Stimulated activated CD4-positive, alpha-beta T cell treated with anti-CD3 and anti-CD28 coated beads, Interleukin-12 subunit alpha, Interleukin-12 subunit beta, amount 100 ng/mL, for 48 hours (primary cell): ENCODE measurements around the gene ITPRIP.
A peak's percentile ranks its signal among the peaks of the same experiment; 100 is the strongest.

Experiments
- DNase-seq, 3 donors: peaks; one replicate each; pipeline ENCODE4 v3.0.0-alpha.2; 2020; ENCODE audit warnings: low read depth in 2 of 3, low spot score in 1 of 3

Gene ITPRIP, protein sequence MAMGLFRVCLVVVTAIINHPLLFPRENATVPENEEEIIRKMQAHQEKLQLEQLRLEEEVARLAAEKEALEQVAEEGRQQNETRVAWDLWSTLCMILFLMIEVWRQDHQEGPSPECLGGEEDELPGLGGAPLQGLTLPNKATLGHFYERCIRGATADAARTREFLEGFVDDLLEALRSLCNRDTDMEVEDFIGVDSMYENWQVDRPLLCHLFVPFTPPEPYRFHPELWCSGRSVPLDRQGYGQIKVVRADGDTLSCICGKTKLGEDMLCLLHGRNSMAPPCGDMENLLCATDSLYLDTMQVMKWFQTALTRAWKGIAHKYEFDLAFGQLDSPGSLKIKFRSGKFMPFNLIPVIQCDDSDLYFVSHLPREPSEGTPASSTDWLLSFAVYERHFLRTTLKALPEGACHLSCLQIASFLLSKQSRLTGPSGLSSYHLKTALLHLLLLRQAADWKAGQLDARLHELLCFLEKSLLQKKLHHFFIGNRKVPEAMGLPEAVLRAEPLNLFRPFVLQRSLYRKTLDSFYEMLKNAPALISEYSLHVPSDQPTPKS

DNA sequence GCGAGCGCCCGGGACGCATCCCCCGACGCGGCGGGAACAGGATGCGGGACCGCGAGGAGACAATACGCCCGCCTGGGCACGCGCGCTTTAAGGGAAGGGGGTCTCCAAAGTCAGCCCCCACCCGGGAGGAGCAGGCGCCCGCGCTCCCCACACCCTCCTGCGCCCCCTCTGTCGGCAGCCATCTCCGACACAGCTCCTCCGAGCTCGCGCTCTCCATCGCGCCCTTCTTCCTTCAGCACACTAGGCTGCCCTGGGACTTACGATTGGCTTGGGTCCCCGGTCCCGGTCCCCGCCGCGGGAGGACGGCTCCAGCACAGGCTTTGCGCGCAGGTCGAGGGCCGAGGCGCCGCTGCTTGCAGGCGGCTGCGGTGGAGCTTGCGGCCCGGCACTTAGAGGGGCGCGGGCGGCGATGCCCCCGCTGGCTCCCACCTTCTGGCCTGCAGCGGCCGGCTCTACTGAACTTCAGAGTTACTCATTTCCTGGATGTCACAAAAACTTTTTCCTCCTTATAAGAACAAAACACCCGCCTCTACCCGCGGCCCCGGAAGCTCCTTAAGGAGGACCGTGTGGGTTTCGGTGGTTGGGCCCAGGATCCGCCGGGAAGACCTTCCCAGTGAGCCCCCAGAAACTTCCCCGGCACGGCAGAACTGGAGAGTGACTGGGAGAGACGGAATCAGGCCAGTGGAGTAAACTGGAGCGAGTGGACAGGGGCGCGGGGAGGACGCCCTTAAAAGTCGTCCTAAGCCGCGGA, at the start of gene ITPRIP:
ITPRIP (minus strand) TSS at position 481 of the 751 bp plus-strand sequence. CDS start 22,414 bp downstream, outside the sequence.
- DNase-seq = peak; percentile 48 to 62 (median 61)

DNA sequence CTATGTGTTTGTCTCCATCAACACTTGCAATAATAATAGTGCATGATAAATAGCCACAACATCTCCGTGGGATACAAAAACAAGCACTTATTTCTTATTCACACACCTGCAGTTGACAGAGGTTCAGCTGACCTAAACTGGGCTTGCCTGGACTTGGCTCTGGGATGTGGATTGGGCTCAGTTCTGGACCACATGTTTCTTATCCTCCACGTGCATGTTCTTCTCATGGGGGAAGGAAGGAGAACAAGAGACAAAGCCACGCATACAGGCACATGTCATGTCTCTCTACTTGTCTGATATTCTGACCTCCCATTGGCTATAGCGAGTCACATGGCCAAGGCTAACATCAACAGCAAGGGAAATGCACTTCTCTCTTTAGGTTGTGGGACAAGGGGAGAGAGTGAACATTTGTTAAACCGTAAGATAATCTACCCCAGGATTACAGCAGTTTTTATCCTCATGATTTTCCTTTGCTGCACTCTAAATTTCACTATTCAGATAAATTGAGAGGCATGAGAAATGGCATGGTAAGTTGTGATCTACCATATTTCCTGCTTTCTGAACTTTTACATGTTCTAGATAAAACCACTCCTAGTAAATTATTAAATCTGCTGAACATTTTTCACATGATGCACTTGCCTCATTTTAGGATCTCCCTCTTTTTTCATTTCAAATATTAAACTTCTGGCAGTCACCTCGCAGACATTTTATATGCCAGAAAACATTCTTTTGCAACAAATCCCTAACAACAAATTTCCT, 49.0 kb upstream of the ITPRIP start:
- DNase-seq = peak in 1 of 3 donors; percentile 11

DNA sequence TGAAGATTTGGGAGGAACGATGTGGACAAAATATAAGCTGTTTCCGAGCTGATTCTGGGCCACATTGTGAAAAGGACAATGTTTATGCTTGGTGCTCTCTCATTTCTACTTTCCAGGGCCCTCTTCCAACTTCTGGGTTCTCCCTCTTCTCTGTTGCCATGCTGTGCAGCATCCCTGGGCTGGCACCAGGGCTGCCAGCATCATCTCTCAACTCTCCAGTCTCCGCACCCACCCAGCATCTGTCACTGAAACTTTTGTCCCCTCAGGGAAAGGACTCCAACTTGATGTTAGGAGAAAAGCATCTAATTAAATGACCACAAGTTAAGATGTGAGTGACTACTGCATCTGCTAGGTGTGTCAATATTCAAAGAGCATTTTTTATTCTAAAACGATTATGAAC, 42.1 kb upstream of the ITPRIP start:
- no peak for DNase-seq

DNA sequence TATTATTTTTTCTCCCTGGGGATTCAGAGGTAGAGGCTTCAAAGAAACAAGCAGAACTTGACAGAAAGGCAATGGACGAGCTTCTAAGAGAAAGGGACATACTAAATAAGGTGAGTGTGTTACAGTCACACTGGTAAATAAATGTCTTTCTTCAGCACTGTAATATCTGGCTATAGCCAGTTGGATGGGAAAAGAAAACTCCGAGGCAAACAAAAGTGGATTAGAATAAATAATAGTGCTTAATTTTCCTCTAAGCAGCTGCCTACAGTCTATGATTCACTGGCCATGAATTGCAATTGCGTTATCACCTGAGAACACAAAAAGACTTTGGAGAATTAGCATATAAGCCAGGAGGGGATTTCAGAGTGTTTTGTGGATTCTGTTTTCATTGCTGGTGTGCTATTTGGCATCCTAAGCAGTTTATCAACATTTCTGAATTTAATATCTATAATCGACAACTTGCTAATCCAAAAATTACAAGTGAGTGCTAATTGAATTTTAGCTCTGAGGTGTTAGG, 38.6 kb upstream of the ITPRIP start:
- no peak for DNase-seq

DNA sequence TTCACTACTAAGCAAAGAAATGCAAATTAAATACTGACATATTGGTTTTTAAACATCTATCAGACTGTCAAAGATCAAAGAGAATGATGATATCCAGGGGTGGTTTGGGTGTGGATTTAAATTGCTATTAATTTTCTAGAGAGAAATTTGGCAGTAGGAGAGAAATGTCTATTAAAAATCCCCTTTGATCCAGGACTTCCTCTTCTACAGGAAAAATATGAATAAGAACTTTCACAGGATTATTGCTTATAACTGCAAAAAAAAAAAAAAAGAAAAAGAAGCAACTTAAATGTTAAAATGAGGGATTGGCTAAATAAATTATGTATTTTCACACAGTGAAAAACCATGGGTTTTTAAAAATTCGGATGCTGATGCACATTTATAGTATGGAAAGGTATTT, 36.3 kb upstream of the ITPRIP start:
- no peak for DNase-seq

DNA sequence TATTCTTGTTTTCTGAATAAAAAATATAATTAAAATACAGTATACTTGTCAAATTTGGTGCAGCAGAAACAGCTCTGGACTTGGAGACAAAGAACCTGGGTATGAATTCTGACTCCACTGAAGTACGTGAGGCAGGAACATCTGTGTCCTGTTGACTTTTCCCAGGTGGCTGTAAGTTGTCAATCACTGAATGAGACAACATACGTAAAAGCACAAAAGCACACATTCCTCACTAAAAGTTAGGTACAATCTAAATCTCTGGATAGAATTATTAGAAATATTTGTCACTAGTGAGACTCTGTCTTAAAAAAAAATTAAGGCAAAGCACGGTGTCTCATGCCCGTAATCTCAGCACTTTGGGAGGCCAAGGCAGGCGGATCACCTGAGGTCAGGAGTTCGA, 33.5 kb upstream of the ITPRIP start:
- DNase-seq = no peak

DNA sequence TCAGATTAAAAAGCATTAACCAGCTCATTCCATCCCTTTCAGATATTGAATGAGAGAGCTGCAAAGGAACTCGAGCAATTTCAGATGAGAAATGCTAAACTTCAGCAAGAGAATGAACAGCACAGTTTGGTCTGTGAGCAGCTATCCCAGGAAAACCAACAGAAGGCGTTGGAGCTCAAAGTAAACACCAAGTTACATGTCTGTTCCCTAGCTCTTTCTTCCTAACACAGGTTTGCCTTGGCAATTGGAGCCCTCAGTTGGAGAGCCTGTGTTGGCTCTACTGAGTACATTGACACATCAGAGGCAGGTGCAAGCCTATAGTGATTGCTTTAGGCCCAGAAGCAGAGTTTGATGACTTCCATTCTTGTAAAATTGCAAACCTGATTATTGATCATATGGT, 30.1 kb upstream of the ITPRIP start:
- DNase-seq = no peak

DNA sequence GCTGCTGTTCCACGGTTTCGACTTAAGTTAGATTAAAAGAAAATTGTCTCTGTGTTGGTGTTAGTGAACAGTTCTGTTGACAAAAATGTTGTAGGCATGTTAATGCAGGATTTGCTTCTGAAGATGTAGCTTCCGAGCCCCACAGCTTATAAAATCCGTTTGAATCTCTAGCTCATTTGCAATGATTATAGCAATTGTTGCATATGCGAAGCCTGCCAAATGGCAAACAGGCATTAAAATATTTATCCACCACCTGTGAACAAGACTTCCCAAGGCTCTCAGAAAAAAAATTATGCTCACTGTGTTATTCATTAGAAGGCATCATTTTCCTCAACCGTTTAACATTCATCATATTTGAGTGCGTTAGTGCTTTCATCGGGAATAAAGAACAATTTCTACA, 29.6 kb upstream of the ITPRIP start:
- no peak for DNase-seq

DNA sequence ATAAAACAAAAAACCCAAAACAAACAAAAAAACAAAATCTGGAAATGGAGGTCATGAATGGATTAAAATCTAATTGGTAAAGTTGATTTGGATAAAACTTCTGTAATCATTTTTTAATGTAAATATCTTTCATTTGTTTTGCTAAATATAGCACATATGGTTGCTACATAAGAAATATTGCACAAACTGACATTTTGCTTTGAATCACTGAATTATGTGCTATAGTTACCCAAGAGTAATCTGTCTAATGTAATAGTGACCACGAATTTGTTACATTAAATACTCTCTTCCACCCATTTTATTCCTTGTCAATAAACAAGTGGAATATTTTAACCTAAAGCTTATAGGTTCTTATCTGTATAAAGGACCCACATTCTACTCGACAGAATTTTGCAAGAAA, 21.5 kb upstream of the ITPRIP start:
- no peak for DNase-seq

DNA sequence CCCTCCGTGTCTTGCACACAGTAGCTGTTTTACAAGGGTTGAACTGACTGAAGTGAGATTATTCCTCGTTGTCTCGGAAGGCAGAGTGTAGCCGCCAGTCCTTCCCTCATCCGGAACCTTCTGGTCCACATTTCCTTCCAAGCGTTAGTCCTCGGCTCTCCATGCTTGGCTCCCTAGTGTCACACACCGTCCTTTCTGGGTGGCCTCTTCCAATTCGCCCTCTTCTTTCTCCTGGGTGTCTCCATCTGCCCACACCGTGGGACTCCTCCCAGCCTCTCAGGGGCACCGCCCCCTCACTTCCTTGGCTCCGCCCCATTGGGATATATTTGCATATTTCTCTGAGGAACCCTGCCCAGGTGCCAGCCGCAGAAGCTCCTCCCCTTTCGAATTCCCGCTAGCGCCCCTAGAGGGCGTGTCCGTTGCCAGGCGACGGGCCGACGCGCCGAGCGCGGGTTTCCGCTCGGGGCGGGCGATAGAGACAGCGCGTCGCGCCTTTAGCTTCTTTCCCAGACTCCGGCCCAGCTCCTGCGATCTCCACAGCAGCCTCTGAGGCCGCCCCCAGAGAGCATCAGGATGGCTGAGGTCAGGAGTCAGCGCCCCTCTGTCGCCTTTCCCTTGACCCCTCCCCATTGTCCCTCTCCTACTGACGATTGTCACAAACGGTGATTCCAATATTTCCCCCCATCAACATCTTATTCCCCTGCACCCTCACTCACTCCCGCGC, 15.2 kb upstream of the ITPRIP start, which contains the start of gene CFAP58:
CFAP58 (plus strand) TSS at position 509 of the 724 bp plus-strand sequence; CDS start at position 574, 65 bp downstream.
- DNase-seq = peak; percentile 83 to 91 (median 84)

DNA sequence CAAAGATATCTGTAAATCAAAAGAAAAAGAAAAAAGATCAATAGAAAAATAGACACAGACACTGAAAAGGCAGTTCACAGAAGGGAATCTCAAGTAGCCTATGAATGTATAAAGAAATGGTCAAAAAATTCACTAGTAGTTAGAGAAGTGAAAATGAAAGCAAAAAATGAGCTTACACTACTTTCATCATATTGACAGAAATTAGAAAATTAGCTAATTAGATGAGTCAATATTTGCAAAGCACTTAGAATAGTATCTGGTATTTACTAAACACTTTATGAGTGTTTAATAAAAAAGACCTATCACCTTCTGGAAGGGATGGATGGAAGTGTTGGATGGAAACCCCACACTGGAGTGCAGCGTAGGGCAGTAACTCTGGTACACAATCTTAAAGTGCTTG, 13.7 kb upstream of the ITPRIP start:
- no peak for DNase-seq

DNA sequence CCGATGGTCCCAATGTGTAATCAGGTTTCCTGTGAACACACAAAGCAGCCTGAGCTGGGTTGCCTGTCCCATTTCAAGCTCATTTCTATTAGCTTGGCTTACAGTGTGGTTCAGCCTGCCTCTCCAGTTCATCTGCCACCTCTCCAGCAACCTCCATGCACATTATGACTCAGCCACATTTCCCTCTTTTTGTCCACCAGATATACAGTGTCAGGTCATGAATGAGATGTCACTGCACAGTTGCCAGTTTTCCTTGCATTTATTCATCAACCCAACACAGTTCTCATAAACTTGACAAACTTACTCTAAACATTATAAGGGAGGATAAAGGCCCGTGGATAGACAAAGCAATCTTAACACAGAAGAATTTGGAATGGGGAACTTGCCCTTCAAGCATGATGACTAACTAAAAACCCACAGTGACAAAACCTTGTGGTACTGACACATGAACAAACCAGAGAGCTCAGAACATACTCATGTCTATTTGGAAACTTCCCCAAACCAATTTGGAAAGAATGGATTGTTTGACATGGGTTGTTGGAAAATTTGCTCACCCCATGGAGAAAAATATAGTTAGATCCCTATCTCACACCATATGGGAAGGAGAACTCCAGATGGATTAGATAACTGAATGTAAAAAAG, 12.9 kb upstream of the ITPRIP start:
- DNase-seq = no peak

DNA sequence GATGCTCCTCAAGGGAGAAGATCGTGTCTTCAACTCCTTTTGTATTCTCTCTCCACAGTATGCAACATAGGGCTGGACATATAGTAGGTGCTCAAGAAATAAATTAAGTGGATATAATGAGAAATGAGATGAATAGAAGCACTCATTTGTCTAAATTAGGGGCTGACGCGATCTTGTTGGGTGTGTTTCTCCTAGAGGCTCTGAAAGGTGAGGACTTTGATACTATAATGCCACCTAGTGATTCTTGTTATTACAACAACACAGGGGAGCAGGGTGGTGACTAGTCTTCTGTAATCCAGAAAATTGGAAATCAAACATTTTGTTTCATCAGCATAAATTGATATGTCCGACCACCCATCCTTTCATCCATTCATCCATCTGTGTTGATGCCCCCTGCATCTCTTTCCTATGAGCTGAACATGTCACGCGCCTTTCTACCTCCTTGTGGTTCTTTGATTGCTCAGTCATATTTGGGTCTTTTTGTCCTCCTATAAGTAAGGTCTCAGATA, 11.9 kb upstream of the ITPRIP start:
- no peak for DNase-seq

DNA sequence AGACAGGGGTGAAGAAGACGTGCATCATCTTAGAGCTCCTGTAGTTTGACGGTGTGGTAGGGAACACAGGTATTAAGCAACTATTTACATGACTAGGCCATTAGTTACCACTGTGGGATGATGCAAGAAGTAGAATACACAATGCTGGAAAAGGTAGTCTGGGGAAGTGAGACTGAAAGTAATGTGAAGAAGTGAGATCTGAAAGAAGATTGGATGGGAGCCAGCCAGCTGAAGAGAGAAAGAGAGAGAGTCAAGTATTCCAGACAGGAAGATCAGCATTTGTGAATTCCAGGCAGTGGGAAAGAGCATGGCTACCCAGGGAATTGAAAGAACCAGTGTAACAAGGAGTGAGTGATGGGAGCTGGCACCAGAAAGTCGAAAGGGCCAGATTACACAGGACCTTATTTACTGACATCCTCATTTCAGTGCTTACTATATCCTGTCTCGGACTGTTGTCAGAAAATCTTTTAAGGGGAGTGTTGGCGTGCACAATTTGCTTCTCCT, 11.4 kb upstream of the ITPRIP start:
- no peak for DNase-seq

DNA sequence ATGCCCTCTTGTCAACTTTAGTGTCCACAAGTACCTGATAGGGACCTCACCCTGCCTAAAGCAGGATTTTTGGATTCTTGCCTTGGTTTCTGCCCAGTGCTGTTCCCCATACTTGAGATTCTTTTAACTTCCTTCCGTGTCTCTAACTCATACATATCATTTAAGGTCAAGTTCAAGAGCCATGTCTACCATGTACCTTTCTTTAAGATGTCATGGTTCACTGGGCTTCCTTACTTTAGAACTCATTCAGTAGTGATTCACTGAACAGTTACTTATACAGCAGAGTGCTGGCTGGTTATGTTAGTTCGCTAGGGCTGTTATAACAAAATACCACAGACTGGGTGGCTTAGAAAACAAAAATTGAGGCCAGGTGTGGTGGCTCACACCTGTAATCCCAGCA, 10.3 kb upstream of the ITPRIP start:
- DNase-seq = no peak

DNA sequence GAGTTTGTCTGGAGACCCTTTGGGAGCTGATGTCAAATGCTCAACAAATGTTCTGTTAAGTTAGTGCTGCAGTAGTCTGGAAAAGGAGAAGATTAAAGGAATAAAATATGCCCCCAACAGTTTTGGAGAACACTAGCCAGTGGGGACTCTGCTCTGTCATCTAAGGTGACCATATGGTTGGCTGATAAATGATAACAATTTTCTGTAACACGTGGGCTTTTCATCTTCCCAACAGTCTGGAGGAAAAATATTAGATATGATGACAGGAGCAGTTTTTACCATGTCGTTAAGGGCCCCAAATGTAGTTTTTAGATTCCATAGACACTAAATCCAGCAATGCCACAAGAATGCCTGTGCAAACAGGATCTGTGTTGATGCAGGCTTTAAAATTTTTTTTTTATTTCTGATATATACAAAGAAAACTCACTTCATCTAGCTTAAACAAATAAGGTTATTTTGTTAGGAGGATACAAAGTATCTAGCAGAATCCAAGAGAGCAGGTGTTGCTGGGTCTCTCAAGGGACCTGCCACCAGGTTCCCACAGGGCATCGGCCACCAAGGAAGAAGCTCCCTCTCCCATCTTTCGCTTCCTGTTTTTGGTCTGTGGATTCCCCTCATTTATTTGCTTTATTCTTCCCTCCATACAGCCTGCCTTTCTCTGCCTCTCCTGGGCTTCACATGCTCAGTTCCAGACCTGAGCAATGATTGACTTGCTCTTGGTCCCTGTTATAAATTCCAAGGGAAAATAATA, 9.2 kb upstream of the ITPRIP start:
- DNase-seq = no peak

DNA sequence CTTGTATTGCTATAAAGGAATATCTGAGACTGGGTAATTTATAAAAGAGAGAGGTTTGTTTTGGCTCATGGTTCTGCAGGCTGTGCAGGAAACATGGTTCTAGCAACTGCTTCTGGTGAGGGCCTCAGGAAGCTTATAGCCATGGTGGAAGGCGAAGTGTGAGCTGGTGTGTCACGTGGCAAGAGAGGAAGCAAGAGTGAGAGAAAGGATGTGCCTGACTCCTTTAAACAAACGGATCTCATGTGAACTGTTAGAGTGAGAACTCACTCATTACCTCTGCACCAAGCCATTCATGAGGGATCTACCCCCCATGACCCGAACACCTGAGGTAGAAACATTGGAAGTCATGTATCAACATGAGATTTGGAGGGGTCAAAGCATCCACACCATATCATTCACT, 7.7 kb upstream of the ITPRIP start:
- DNase-seq = no peak

DNA sequence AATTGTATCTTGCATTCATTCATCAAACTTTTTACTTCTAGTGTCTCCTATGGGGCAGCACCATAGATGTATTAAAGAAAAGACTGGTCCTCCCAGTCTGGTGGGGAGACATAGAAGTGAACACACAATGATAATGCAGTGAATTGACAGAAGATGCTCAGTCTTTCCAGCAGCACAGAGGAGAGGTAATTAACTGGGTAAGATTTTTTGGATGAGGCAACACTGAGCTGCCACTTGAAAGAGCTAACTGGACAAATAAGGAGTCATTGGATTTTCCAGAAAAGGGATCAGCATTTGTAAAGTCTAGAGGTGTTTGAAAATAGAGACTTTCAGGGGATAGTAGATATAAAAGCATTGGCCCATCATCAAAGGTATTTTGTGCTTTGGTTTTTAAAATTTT, 7.2 kb upstream of the ITPRIP start:
- no peak for DNase-seq

DNA sequence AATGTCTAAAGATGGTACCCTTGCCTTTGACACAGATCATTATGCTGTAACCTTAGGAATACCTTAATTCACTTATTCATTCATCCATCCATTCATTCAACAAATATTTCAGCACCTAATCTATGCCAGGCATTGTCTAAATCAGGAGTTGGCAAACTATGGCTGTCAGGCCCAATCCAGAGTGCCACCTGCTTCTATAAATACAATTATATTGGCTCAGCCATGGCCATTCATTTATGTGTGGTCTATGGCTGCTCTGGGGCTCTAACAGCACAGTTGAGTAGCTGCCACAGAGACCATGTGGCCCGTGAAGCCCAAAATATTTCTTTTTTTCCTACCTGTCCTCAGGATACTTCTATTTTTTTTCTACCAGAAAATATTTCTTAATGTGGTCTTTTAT, 6.0 kb upstream of the ITPRIP start:
- DNase-seq = no peak
